Loucy (cell line): Measurements from ENCODE around the gene LYPD1.

Experiments
- H2AFZ ChIP-seq: fragments of 200-600 bp; sonication (generic); 2 replicates; pipeline ENCODE4 v1.6.0; 2016; ENCODE audit warnings: antibody characterized with exemption, mild to moderate bottlenecking, low read length, moderate library complexity
- H3F3A ChIP-seq: fragments of 200-600 bp; 2 replicates; pipeline ENCODE4 v1.6.0; 2016; ENCODE audit warnings: antibody characterized with exemption, low read depth, mild to moderate bottlenecking
- H3K27me3 ChIP-seq: fragments of 200-600 bp; sonication (generic); 2 replicates; pipeline ENCODE4 v1.6.1; 2014; ENCODE audit warnings: low read length, mild to moderate bottlenecking; ENCODE audit not compliant: insufficient read depth, poor library complexity, severe bottlenecking
- H3K36me3 ChIP-seq: fragments of 200-600 bp; sonication (generic); 2 replicates; pipeline ENCODE4 v1.6.1; 2016; ENCODE audit warnings: low read length; ENCODE audit not compliant: insufficient read depth
- H3K4me1 ChIP-seq: fragments of 200-600 bp; sonication (generic); 2 replicates; pipeline ENCODE4 v1.5.1; 2014; ENCODE audit warnings: low read length, mild to moderate bottlenecking; ENCODE audit not compliant: insufficient read depth, poor library complexity, severe bottlenecking
- H3K4me2 ChIP-seq: fragments of 200-600 bp; sonication (generic); 2 replicates; pipeline ENCODE4 v1.6.0; 2014; ENCODE audit warnings: antibody characterized with exemption, low read length, low read depth, mild to moderate bottlenecking; ENCODE audit not compliant: poor library complexity, severe bottlenecking
- H3K4me3 ChIP-seq: fragments of 200-600 bp; sonication (generic); 2 replicates; pipeline ENCODE4 v1.5.1; 2014; ENCODE audit warnings: low read length, mild to moderate bottlenecking, mixed read lengths; ENCODE audit not compliant: poor library complexity, severe bottlenecking
- H3K79me2 ChIP-seq: fragments of 200-600 bp; sonication (generic); 2 replicates; pipeline ENCODE4 v1.6.1; 2014; ENCODE audit warnings: low read length; ENCODE audit not compliant: insufficient read depth
- H3K9ac ChIP-seq: fragments of 200-600 bp; sonication (generic); 2 replicates; pipeline ENCODE4 v1.6.0; 2014; ENCODE audit warnings: mild to moderate bottlenecking, low read depth, low read length, moderate library complexity; ENCODE audit not compliant: poor library complexity, severe bottlenecking
- H3K9me2 ChIP-seq: fragments of 200-600 bp; sonication (generic); replicated peaks from 2 replicates; pipeline ENCODE4 v1.6.1; 2016; ENCODE audit warnings: low read depth, low read length, mixed read lengths
- H3K9me3 ChIP-seq: fragments of 200-600 bp; sonication (generic); 2 replicates; pipeline ENCODE4 v1.6.1; 2014; ENCODE audit warnings: mild to moderate bottlenecking, antibody characterized with exemption, low read length, low read depth; ENCODE audit not compliant: insufficient read depth
- H4K20me1 ChIP-seq: fragments of 200-600 bp; sonication (generic); 2 replicates; pipeline ENCODE4 v1.6.0; 2014; ENCODE audit warnings: antibody characterized with exemption, low read length, mild to moderate bottlenecking; ENCODE audit not compliant: insufficient read depth, poor library complexity, severe bottlenecking
- CTCF ChIP-seq: fragments of 200-600 bp; sonication (generic); conservative IDR thresholded peaks from 2 replicates; pipeline ENCODE4 v1.5.1; 2014; ENCODE audit warnings: mild to moderate bottlenecking, antibody characterized with exemption, low read length
- EZH2phosphoT487 ChIP-seq: fragments of 200-600 bp; IDR thresholded peaks from 2 replicates; pipeline ENCODE4 v1.6.1; 2018; ENCODE audit warnings: antibody characterized with exemption, mild to moderate bottlenecking, moderate library complexity, borderline replicate concordance

Gene LYPD1

GRCh38 chr2:132640116-132640515, 29.9 kb downstream of the LYPD1 start:
- Histone ChIP-seq H3K9ac (no peak overlapping the region), H4K20me1 (no peaks in the 10 kb centered on the region), H3F3A (no peaks in the 10 kb centered on the region), H3K4me3 (no peak overlapping the region), H3K36me3 (no peaks in the 10 kb centered on the region), H3K9me3 (no peaks in the 10 kb centered on the region), H3K4me2 (no peak overlapping the region), H3K79me2 (no peaks in the 10 kb centered on the region), H3K27me3 (no peaks in the 10 kb centered on the region), H3K9me2 (no peaks in the 10 kb centered on the region), H3K4me1 (no peaks in the 10 kb centered on the region), H2AFZ (no peak overlapping the region)
- TF ChIP-seq CTCF (no peak), EZH2phosphoT487 (no peak)

GRCh38 chr2:132638313-132639040, 31.5 kb downstream of the LYPD1 start:
- H3K4me2 ChIP-seq: no peak overlapping the region
- no peaks in the 10 kb centered on the region for H3K27me3 ChIP-seq
- no peaks in the 10 kb centered on the region for H3K9me3 ChIP-seq
- H3K9ac ChIP-seq: no peak overlapping the region
- no peak for TF ChIP-seq CTCF
- H3K9me2 ChIP-seq: no peaks in the 10 kb centered on the region
- H2AFZ ChIP-seq: no peak overlapping the region
- no peaks in the 10 kb centered on the region for H3K4me1 ChIP-seq
- no peaks in the 10 kb centered on the region for H3F3A ChIP-seq
- H4K20me1 ChIP-seq: no peaks in the 10 kb centered on the region
- H3K36me3 ChIP-seq: no peaks in the 10 kb centered on the region
- no peak overlapping the region for H3K4me3 ChIP-seq
- no peaks in the 10 kb centered on the region for H3K79me2 ChIP-seq

- Histone ChIP-seq H3K27me3 (no peaks in the 10 kb centered on the region), H3K9me2 (no peaks in the 10 kb centered on the region), H3F3A (no peaks in the 10 kb centered on the region), H3K4me1 (no peaks in the 10 kb centered on the region), H3K4me2 (no peak overlapping the region), H3K9ac (no peak overlapping the region), H4K20me1 (no peaks in the 10 kb centered on the region), H3K79me2 (no peaks in the 10 kb centered on the region), H3K36me3 (no peaks in the 10 kb centered on the region), H3K9me3 (no peaks in the 10 kb centered on the region), H2AFZ (no peak overlapping the region), H3K4me3 (no peak overlapping the region)
- no peak for TF ChIP-seq CTCF
- no peak for TF ChIP-seq EZH2phosphoT487
Measured at GRCh38 chr2:132636346-132636745, 33.7 kb downstream of the LYPD1 start.
